Left lobe of liver (tissue), 2 donors: ENCODE measurements around the gene DEPDC1B. TPM values are rescaled to one million over a fixed set of nuclear protein-coding genes. Genes with fewer than 3 reads are reported as not detected.
A peak's percentile ranks its signal among the peaks of the same experiment; 100 is the strongest.
"Not testable (repeated sequence)": the region's sequence is repeated elsewhere in the genome, so short reads cannot be mapped to it uniquely, and the experiment has no call there.

ENCODE experiments used
- ATAC-seq: fragments of 200-7000 bp; cut with Tn5 transposase; one replicate; pipeline ENCODE4 v1.9.1; 2020; ENCODE audit warnings: mild to moderate bottlenecking, moderate library complexity
- DNase-seq: peaks from one replicate; pipeline ENCODE4 v3.0.0-alpha.2; 2020; ENCODE audit warnings: low spot score
- total RNA-seq: library from RNA; stranded (reverse); gene quantifications from one replicate; pipeline ENCODE4 v1.2.1, GENCODE V29; 2021
- donor health status: DM: no; HTN: no; CAD: no; lungs with moderate emphysema.
- donor health status: DM: no; HTN: yes; CAD: no.

DEPDC1B gene
- total RNA-seq, 1 donor from 2014 or later: 0.23 TPM

- ATAC-seq: peak; percentile 78
- DNase-seq: no peak
These were observed 50.6 kb downstream of the DEPDC1B start for GRCh38 chr5:60649288-60649917.

GRCh38 chr5:60648175-60648574 lies 51.8 kb downstream of the DEPDC1B start:
- DNase-seq (no peak), ATAC-seq (no peak)

- ATAC-seq (no peak), DNase-seq (no peak)
These were observed 59.1 kb downstream of the DEPDC1B start for GRCh38 chr5:60640901-60641300.

GRCh38 chr5:60639544-60639943 lies 60.4 kb downstream of the DEPDC1B start:
- ATAC-seq (no peak), DNase-seq (no peak)

- ATAC-seq (no peak), DNase-seq (no peak)
These were observed 61.7 kb downstream of the DEPDC1B start for GRCh38 chr5:60638300-60638699.

- DNase-seq (no peak), ATAC-seq (no peak)
These were observed 63.3 kb downstream of the DEPDC1B start for GRCh38 chr5:60636644-60637043.

GRCh38 chr5:60636001-60636400 lies 64.0 kb downstream of the DEPDC1B start:
- DNase-seq (no peak), ATAC-seq (no peak)

- no peak for ATAC-seq
- DNase-seq: no peak
These were observed 65.9 kb downstream of the DEPDC1B start for GRCh38 chr5:60634051-60634450.

- DNase-seq (no peak), ATAC-seq (no peak)
These were observed 66.6 kb downstream of the DEPDC1B start for GRCh38 chr5:60633341-60633740.

GRCh38 chr5:60632153-60632552 lies 67.8 kb downstream of the DEPDC1B start:
- no peak for DNase-seq
- ATAC-seq: no peak

GRCh38 chr5:60630836-60631235 lies 69.1 kb downstream of the DEPDC1B start:
- no peak for DNase-seq
- no peak for ATAC-seq

- ATAC-seq (no peak), DNase-seq (no peak)
These were observed 69.8 kb downstream of the DEPDC1B start for GRCh38 chr5:60630179-60630578.

GRCh38 chr5:60624875-60625274 lies 75.1 kb downstream of the DEPDC1B start:
- not testable (repeated sequence) for ATAC-seq, DNase-seq

- not testable (repeated sequence) for DNase-seq, ATAC-seq
These were observed 79.2 kb downstream of the DEPDC1B start for GRCh38 chr5:60620752-60621151.

- no peak for ATAC-seq
These were observed 86.1 kb downstream of the DEPDC1B start for GRCh38 chr5:60613826-60614225.

GRCh38 chr5:60611099-60611740 lies 88.7 kb downstream of the DEPDC1B start:
- ATAC-seq (no peak), DNase-seq (no peak)

More at GRCh38 chr5:60613826-60614225, 86.1 kb downstream of the DEPDC1B start:
- DNase-seq: no peak

- DNase-seq: no peak
- ATAC-seq: no peak
These were observed 95.2 kb downstream of the DEPDC1B start for GRCh38 chr5:60604771-60605170.

GRCh38 chr5:60598424-60598823 lies 101.5 kb downstream of the DEPDC1B start:
- ATAC-seq (no peak), DNase-seq (no peak)

- DNase-seq: no peak
- no peak for ATAC-seq
These were observed 102.2 kb downstream of the DEPDC1B start for GRCh38 chr5:60597572-60598320.

GRCh38 chr5:60594715-60595477 lies 105.1 kb downstream of the DEPDC1B start:
- ATAC-seq (no peak), DNase-seq (no peak)

- DNase-seq (no peak), ATAC-seq (no peak)
These were observed 109.8 kb downstream of the DEPDC1B start for GRCh38 chr5:60590172-60590571.
